Thoracic aorta (tissue), 2 donors: Measurements from ENCODE around the gene SYNDIG1. TPM values are rescaled to one million over a fixed set of nuclear protein-coding genes. Genes with fewer than 3 reads are reported as not detected.

Source experiments
- ATAC-seq: fragments of 150-250 bp; one replicate; pipeline ENCODE4 v1.8.0; 2017; ENCODE audit warnings: low read depth; ENCODE audit not compliant: insufficient number of reproducible peaks, low FRiP score
- DNase-seq: peaks from one replicate; pipeline ENCODE4 v3.0.0-alpha.2; 2020; ENCODE audit warnings: low spot score
- H3K27ac ChIP-seq, 2 donors: fragments of 200-600 bp; sonication (generic); 1 replicate in 1 of 2; 2 replicates in 1 of 2; pipeline ENCODE4 v1.5.1; 2016; ENCODE audit warnings: mild to moderate bottlenecking in 2 of 2, moderate library complexity in 2 of 2
- H3K27me3 ChIP-seq: fragments of 200-600 bp; sonication (generic); replicated peaks from 2 replicates; pipeline ENCODE4 v1.6.0; 2016; ENCODE audit warnings: mild to moderate bottlenecking; ENCODE audit not compliant: insufficient read depth
- H3K36me3 ChIP-seq: fragments of 200-600 bp; sonication (generic); one replicate; pipeline ENCODE4 v1.5.1; 2016
- H3K4me1 ChIP-seq, 2 donors: fragments of 200-600 bp; sonication (generic); 1 replicate in 1 of 2; 2 replicates in 1 of 2; pipeline versions ENCODE4 v1.5.1 to v1.6.0; 2016; ENCODE audit warnings: low read depth in 2 of 2, mild to moderate bottlenecking in 1 of 2; ENCODE audit not compliant: control insufficient read depth in 1 of 2
- H3K4me3 ChIP-seq: fragments of 200-600 bp; sonication (generic); 2 replicates; pipeline ENCODE4 v1.5.1; 2016; ENCODE audit warnings: mild to moderate bottlenecking
- H3K9me3 ChIP-seq: fragments of 200-600 bp; sonication (generic); 2 replicates; pipeline ENCODE4 v1.5.1; 2016
- CTCF ChIP-seq: fragments of 200-600 bp; sonication (generic); IDR thresholded peaks from one replicate; pipeline ENCODE4 v1.5.1; 2019; ENCODE audit warnings: antibody characterized with exemption
- total RNA-seq, 2 donors: library from RNA; depleted of rRNA; stranded (reverse); fragments of >200 nt; gene quantifications; one replicate each; pipeline versions ENCODE4 v1.1.0 to v1.2.3, GENCODE V29; 2016

Gene SYNDIG1
- total RNA-seq, 2 donors from 2014 or later = 1.8 to 5.4 TPM

- TF ChIP-seq CTCF = no peak
- H3K27ac ChIP-seq = peak overlapping the region; percentile 21 to 44
- no peak overlapping the region for H3K4me3 ChIP-seq
- H3K27me3 ChIP-seq = no peaks in the 10 kb centered on the region
- no peaks in the 10 kb centered on the region for H3K9me3 ChIP-seq
- no peaks in the 10 kb centered on the region for H3K36me3 ChIP-seq
- ATAC-seq = no peak
- peaks cover 0 to 27% of the 10 kb centered on the region in 2 donors for H3K4me1 ChIP-seq
- DNase-seq = no peak
These were observed 4.3 kb upstream of the SYNDIG1 start for GRCh38 chr20:24465159-24465558.

DNA sequence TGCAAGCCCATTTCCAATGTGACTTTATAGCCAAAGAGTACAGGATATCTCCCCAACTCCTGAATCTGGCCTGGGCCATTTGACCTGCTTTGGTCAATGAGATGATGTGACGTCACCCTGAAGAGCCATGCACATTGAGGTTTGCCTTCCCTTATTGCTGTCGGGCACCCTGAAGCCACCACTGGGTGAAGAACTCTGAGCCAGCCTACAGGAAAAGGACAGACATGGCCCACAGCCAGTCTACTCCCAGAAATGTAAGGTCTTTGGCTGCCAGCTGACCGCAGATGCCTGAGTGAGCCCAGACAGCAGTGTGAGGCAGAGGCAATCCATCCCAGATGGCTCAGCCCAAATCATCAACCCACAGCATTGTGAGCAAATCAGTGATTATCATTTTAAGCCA is 3.7 kb upstream of the SYNDIG1 start:
- no peak for TF ChIP-seq CTCF
- ATAC-seq (no peak), DNase-seq (peak; percentile 54)
- no peaks in the 10 kb centered on the region for H3K27me3 ChIP-seq
- H3K27ac ChIP-seq = peak overlapping the region; percentile 21 to 44
- H3K36me3 ChIP-seq = no peaks in the 10 kb centered on the region
- peaks cover 0 to 27% of the 10 kb centered on the region in 2 donors for H3K4me1 ChIP-seq
- H3K4me3 ChIP-seq = no peak overlapping the region
- no peaks in the 10 kb centered on the region for H3K9me3 ChIP-seq

DNA sequence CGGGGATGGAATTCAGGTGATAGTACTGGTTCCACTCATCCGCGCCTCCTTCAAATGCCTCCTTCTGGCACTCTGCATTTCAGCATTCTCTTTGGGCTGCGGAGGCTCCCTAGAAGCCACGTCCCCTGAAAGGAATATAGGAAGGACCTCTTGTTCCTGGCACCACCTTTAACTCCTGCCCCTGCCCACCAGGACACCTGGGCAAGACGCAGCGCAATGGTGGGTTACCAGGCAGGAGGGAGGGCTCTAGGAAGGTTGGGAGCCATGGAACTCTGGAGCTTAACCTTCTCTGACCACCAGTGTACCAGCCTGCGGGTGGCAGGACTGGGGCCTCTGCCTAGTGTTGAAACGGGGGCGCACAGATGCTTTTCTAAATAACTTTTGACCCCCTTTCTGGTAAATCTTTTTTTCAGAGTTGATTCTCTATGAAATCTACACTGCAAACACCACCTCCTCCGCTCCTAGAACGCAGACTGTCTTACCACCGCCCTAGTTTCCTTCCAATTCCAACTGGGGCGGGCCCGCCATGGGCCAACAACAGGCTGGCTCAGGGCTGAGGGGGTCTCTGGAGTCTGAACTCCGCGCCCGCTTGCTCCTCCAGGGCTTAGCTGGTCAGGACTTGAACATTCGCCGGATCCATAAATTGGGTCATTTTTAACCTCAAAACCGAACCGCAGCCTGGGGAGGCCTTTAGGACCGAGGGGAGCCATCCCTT is 871 bp upstream of the SYNDIG1 start:
- Histone ChIP-seq H3K4me1 (peaks cover 0 to 28% of the 10 kb centered on the region in 2 donors), H3K27me3 (no peaks in the 10 kb centered on the region), H3K4me3 (peak overlapping the region; percentile 74), H3K27ac (peak overlapping the region; percentile 69 to 75), H3K9me3 (no peaks in the 10 kb centered on the region), H3K36me3 (no peaks in the 10 kb centered on the region)
- DNase-seq (no peak), ATAC-seq (no peak)
- no peak for TF ChIP-seq CTCF

DNA sequence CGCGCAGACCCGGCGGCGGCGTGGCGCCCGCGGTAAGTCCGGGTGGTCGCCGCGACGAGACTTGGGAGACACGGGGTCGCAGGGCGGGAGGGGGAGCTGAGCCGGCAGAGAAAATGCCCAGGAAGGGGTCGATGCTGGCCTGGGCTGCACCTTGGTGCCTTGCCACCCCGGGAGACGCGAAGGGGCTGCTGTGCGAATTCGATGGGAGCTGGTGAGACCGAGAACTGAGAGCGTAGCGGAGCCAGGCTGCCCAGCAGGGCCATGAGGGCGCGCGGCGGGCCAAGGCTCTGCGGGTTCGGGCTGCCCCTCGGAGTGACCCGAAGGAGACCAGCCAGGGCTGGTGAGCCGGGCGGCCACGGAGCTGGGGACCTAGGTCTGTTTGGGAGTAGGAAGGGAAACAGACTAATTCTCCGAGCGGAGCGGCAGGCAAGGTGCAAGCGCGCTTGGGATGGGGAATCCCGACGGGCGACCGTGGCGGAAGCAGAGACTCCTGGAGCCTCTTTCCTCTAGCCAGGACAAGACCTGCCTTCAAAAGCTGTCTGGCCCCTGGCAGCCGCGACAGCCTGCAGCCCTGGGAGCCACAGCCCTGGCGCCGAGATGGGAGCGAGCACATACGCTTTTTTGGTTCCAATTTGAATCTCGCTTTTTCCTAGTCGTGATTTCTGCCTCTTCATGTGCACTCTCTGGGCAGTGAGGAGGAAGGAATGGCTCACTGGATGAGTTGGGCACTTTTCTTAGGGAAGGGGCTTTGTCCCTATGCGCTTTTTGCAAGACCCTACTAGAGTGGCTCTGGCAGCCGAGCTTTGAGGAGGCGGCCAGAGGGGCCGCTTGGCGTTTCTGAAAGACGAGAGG is 691 bp downstream of the SYNDIG1 start:
- Histone ChIP-seq H3K4me1 (peaks cover 0 to 22% of the 10 kb centered on the region in 2 donors), H3K27ac (peak overlapping the region; percentile 69 to 75), H3K27me3 (no peaks in the 10 kb centered on the region), H3K9me3 (no peaks in the 10 kb centered on the region), H3K36me3 (no peaks in the 10 kb centered on the region), H3K4me3 (peak overlapping the region; percentile 74)
- DNase-seq (no peak), ATAC-seq (no peak)
- no peak for TF ChIP-seq CTCF
